GM19455 (cell line): ENCODE results near the gene GPAT3.
"Not testable (repeated sequence)": the region's sequence is repeated elsewhere in the genome, so short reads cannot be mapped to it uniquely, and the experiment has no call there.

Experiments
- ATAC-seq: cut with Tn5 transposase; IDR thresholded peaks from one replicate; pipeline ENCODE4 v1.9.1; 2021; ENCODE audit not compliant: unreplicated experiment

GPAT3 gene

DNA sequence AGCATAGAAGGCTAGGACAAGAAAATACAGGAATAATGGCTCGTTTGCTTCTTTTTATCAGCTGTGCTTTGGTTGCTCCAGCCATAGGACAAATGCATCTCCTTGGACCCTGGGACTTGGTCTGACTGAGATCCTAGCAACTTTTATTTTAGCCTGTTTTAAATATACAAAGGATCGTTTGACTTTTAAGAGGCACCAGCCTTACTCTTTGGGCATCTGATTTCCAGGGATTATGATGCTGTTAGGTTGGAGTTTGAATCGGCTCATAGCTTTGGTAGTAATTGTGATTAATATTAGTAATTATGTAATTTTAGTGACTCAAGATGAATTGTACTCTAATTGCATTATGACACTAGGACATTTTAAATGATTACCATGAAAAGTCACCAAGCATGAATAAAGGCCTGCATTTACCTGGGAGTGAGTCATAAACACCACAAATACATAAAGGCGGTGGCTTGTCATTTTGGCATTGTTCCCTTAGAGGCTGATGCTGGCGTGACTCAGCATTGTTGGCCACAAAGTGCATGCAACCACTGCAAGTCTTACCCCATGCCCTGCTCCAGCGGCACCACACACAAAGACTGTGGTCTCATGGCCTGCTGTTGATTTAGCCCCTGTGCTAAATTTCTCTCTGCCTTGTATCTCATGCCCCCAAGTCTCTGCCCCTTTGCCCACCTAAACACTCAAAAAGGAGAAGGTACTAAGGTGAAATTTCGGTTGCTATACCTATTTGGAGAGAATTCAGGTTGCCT lies 12.4 kb downstream of the GPAT3 start:
- ATAC-seq, result peak; percentile 85

DNA sequence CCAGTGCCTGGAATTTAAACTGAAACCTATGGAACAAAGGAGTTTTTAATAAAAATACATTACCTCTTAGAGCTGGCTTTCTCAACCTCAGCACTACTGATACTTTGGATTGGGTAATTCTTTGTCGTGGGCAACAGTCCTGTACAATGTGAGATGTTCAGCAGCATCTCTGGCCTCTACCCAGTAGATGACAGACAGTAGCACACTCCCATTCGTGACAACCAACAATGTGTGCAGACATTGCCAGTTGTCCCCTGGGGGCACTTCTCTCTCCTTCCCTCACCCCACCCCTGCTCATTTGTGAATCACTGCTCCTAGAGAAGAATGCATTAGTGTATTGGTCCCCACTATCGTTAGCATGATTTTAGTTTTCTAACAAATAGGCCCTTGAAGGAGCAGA lies 16.2 kb downstream of the GPAT3 start:
- no peak for ATAC-seq

DNA sequence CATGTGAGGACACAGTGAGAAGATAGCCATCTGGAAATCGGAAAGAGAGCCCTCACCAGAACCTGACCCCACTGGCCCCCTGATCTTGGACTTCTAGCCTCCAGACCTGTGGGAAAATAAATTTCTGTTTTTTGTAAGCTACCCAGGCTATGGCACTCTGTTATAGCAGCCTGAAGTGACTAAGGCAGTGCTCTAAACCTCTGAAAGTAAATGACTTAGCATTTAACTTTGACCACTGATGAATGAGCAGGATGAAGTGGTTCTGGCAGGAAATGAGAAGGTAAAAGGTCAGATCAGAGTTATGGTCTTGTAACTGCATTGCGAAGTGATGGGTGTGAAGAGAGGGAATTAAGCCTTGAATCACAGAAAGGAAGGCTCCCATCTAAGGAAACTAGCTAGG lies 17.0 kb downstream of the GPAT3 start:
- no peak for ATAC-seq

DNA sequence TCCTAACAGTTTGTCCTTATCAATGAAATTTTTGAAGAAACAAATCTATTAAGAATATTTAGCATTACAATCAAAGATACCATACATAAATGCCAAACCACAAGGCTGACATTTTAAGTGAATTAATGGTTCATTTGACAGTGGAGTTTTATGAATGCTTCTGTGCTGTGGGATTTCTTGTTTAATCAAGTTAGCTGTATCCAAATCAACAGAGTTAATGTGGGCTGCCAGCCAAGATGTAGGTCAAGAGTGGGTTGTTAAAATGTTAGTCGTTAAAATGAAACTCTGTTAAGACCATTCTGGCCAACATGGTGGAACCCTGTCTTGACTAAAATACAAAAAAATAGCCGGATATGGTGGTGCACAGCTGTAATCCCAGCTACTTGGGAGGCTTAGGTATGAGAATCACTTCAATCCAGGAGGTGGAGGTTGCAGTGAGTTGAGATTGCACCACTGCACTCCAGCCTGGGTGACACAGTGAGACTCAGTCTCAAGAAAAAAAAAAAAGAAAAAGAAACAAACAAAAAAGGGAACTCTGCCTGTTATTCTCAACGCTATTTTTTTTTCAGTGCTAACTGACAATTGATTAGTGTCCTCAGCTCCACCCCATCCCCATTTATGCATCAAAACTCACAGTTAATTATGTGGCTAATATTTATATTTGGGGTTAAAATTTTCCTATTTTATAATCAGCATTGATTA lies 20.2 kb downstream of the GPAT3 start:
- ATAC-seq, result no peak

DNA sequence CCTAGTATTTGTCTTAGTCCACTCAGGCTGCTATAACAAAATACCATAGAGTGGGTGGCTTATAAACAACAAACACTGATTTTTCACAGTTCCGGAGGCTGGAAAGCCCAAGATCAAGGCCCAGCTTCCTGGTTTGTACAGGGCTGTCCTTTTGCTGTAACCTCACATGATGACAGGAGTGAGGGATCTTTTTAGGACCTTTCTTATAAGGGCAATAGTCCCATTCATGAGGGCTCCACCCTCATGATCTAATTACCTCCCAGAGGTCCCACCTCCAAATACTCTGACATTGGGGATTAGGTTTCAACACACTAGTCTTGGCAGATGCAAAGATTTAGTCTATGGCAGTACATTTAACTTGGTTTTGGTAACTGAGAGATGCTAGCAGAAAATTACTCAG lies 20.9 kb downstream of the GPAT3 start:
- no peak for ATAC-seq

DNA sequence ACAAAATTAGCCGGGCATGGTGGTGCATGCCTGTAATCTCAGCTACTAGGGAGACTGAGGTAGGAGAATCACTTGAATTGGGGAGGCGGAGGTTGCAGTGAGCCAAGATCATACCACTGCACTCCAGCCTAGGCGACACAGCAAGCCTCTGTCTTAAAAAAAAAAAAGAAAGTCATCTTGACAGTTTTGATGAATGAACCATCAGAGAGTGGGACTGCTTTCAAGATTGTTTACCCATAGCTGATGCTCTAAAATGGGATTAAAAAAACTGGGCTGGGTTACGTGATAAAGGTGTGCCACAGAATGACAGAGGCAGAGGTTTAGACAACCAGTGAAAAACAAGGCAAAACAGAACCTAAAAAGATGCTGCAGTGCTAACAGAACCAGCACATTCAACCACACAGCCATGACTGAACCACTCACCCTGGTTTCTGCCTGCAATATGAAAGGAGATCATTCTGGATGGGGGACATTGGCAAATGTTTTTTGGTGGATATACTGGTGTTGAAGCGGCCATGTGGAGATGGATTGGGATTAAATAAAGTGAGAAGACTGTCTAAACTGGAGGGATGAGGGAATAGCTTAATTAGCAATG lies 22.2 kb downstream of the GPAT3 start:
- no peak for ATAC-seq

DNA sequence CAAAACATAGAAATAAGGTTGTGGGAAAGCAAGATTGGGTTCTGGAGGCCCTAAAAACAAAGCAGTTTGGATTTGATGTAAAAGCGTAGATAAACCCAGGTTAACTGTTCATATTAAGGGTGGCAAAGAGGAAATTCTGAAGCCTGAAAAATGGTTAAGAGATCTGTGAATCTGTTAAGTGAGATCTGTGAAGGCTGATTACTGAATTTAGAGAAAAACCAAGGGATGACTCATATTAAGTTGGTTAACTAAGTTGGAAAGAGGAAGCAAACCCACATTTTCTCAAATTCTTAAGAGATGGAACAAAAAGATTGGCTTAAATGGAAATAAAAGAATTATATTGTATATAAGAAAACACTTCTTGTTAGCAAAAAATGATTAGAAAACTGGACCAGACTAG lies 22.8 kb downstream of the GPAT3 start:
- no peak for ATAC-seq

DNA sequence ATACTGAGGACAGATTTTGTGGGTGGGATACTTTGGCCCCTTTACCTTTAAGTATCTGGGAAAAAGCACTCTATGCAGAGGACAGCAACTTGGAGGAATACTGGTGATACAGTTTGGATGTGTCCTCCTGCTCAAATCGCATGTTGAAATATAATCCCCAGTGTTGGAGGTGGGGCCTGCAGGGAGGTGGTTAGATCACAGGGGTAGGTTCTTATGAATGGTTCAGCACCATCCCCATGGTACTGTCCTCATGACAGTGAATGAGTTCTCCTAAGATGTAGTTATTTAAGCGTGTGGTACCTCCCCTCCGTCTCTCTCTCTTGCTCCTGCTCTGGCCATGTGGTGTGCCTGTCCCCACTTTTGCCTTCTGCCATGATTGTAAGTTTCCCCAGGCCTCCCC lies 24.6 kb downstream of the GPAT3 start:
- no peak for ATAC-seq

DNA sequence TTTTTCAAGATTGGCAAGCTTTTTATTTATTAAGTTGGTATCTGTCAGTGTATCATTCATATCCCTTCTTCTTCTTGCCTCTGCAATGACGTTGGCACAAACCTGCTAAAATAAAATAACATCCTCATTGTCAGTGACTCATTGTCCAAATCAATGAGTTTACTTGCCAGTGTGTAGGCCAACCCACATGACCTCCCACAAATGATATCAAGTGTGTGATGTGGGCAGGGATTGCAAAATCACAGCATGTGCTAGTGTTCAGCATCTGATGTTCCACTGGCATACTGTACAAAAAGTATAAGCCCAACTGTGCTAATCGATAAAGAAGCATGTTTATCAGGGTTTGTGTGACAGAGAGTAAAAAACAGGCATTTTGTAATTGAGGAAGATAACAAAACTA lies 25.5 kb downstream of the GPAT3 start:
- ATAC-seq, result no peak

DNA sequence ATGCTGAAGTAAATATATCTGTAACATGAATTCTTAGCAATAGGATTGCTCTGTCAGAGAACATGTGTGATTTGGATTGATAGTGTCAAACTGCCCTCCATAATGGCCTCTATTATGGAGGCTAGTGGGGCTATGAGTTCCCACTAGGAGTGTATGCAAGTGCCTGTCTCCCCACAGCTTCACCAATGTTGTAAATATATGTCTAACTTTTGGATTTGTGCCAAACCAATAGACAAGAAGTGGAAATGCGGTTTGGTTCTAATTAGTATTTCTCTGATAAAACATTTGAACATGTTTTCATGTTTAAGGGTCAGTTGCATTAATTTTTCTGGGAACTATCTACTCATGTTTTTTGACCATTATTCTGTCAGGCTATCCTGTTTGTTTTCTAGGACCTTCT lies 28.1 kb downstream of the GPAT3 start:
- ATAC-seq, result no peak

DNA sequence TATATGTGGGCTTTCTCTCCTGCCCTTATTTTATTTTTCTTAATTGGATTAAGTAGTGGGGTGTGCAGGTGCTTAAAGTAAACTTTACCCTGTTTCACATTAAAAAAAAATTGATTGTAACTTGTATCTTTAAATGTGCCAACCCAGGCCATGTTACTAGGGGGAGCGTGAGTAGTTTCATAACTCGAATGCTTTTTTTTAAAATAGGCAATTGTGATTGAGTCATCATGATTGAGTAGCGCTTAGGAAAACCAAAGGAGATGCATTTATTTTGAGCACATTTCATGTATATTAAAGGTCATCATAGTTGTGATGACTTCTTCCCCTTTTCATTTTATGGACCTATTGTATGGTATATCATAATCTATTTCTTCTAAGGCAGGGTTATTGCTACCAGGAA lies 32.2 kb downstream of the GPAT3 start:
- ATAC-seq, result no peak

DNA sequence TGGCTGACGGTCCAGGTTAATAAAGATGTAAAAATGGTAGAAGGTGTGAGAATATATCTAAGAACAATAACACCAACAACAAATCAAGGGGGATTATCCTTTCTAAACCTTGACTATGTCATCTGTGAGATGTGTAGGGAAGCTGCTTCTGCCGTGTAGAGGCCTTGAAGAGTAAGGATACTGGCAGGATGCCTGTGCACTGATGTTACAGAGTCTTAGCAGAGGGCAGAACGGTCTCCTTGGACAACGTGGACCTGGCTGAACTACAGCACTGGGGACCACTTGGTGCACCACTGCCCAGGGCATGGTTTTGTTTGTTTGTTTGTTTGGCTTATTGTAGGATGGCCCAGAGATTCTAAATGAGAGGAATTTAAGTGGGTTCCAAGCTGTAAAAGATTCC lies 33.5 kb downstream of the GPAT3 start:
- no peak for ATAC-seq

DNA sequence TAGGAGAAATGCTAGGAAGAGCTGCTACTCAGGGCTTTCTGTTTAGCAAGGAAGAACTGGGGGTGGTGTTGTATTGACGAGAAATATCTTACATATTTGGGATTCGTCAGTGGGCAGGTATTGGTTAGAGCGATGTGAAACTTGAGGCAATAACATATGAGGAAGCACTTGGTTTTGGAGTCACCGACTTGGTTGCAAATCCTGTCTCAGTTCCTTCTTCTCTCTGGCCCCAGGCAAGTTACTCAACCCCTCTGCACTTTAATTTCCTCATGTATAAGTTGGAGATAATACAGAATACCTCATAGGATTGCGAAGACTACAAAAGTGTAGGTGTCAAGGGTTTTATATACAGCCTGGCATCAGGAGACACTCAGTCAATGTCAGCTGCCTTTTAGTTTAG lies 34.1 kb downstream of the GPAT3 start:
- ATAC-seq, result no peak

DNA sequence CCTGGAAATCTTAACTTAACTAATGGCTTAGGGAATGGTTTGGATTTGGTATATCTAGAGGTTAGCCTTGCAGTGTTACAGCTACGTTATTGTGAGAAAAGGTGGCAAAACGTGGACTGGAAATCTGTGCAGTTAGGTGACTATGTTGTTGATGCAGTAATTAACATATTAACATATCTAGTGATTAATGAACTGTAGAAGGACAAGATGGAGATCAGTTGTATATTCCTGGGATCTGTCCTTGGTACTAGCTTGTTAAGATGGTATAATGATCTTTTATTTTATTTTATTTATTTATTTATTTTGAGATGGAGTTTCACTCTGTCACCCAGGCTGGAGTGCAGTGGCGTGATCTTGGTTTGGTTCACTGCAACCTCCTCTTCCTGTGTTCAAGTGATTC lies 36.9 kb downstream of the GPAT3 start:
- no peak for ATAC-seq

DNA sequence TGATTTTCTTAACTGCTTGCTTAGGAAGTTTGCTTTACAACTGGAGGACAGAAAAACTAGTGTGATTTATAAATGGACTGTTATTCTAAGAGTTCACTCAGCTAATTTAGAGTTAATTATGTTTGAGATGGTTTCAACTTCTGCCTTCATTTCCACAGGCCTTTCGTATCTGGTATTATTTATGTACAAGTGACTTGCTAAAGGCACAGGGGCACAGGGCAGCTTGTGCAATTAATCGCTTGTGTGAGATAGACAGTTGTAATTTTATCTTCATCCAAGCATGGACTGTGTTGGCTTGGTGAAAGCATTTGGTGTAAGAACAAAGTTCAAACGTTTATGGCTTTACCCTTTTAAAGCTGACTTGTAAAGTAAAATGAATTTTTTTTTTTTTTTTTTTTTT lies 38.3 kb downstream of the GPAT3 start:
- no peak for ATAC-seq

DNA sequence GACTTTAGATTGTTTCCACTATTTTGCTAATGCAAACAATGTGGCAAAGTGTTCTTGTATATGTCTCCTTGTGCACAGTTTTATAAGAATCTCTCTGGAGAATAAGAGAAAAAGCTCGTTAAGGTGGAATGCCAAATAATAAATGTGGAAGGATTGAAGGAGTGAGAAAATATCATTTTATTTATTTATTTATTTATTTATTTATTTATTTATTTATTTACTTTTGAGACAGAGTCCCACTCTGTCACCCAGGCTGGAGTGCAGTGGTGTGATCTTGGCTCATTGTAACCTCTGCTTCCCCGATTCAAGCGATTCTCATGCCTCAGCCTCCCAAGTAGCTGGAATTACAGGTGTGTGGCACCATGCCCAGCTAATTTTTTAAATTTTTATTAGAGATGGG lies 40.3 kb downstream of the GPAT3 start:
- ATAC-seq, result not testable (repeated sequence)

DNA sequence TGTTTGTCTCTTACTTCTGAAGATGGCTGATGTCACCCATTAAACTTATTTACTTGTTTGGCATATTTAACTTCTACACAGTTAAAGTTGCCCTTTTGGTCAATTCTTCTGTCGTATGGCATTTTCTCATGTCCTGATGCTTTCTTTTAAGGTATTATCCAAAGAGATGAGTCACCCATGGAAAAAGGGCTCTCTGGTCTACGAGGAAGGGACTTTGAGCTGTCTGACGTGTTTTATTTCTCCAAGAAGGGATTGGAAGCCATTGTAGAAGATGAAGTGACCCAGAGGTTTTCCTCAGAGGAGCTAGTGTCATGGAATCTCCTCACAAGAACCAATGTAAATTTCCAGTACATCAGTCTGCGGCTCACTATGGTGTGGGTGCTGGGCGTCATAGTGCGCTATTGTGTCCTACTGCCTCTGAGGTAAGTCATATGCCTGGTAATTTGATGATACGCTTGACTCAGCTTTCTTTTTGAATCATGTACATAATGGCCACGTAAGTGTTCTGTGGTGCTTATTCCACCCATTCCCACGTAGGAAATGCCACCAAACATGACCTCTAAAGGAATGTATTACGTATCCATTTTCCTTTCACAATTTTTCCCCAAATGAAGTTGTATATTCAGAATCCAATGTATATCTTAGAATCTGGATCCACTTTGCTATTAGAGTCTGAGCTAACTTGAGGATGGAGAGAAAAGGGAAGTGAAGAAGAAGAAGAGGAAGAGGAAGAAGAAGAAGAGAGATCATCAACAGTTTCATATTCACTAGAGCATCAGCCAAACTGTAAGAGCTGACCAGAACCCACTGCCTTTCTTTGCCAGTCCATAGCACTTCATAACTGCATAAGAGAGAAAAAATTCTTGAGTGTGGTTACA lies 45.7 kb downstream of the GPAT3 start:
- ATAC-seq, result peak; percentile 83

DNA sequence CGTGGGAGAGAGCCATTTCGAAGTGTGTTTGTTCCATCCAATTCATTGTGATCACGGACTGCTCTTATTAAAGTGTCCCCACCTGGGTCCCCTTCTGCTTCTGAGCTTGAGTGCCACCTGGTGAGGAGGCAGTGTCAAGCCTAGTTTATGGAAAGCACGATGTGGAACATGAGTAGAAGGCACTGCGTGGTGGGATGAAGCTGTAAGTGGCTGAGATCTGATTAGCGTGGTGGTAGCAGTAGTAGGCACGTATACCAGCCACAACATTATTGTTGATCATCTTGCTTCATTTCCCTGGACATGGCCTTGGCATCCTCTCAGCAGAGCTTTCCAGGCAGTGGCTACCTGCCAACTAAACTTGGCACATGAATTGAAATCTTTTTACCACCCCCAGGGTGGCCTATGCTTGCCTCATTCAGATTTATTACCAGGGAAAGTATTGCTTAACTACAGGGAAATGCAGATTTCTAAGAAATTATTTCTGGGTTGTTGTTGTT lies 46.4 kb downstream of the GPAT3 start:
- no peak for ATAC-seq

DNA sequence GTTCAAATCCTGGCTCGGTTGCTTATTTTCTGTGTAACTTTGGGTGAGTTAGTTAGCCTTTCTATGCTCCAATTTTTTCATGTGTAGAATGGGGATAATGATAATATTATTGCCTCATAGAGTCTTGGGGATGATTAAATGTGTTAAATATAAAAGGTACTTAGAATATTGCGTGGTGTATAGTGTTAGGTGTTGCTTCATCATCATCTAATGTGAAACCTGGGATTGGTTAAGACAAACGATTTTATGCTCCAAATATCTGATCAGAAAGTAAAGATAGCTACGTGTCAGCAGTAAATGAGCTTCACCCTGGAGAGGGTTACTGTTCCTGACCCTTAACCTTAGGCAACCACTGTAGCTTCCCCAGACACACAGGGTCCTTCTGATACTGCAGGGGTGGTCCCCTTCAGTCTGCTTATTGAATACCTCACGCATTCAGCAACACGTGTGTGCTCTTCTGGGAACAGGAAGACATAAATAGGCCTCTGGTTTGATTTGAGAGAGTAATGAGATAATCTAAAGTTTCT lies 50.1 kb downstream of the GPAT3 start:
- ATAC-seq, result no peak

DNA sequence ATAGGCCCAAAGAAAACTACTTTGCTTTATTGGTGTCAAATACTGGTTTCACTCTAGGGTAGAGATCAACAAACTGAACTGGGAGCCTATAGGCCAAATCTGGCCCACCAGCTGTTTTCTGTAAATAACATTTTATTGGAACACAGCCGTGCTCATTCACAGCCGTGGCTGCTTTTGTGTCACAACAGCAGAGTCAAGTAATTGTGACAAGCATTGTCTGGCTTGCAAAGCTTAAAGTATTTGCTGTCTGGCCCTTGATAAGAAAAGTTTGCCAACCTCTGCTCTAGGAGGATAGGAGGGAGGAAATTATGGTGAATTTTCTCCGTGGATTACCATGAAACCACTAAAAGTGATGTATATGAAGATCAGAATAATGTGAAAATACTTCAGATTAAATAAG lies 53.4 kb downstream of the GPAT3 start:
- ATAC-seq, result no peak

DNA sequence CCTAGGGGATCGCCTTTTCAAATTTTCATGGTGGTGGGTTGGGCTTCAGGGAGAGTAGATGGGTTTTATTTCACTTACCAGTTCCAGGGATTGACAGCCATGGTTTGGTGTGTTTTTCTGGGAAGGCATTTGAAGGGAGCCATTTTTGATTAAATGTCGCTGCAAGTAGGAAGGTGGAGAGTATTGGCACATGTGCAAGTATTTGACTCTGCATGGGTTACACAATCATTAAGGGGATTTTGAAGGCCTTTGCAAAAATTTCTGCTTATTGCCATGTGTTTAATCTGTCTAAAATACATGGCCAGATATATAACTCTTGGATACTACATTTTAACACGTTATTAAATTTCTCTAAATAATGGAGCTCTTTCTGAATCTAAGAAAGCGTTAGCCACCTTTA lies 55.1 kb downstream of the GPAT3 start:
- no peak for ATAC-seq
